ENCODE results near the gene ZBTB16. TPM values are rescaled to one million over a fixed set of nuclear protein-coding genes. Genes with fewer than 3 reads are reported as not detected.

The ZBTB16 gene, protein sequence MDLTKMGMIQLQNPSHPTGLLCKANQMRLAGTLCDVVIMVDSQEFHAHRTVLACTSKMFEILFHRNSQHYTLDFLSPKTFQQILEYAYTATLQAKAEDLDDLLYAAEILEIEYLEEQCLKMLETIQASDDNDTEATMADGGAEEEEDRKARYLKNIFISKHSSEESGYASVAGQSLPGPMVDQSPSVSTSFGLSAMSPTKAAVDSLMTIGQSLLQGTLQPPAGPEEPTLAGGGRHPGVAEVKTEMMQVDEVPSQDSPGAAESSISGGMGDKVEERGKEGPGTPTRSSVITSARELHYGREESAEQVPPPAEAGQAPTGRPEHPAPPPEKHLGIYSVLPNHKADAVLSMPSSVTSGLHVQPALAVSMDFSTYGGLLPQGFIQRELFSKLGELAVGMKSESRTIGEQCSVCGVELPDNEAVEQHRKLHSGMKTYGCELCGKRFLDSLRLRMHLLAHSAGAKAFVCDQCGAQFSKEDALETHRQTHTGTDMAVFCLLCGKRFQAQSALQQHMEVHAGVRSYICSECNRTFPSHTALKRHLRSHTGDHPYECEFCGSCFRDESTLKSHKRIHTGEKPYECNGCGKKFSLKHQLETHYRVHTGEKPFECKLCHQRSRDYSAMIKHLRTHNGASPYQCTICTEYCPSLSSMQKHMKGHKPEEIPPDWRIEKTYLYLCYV
- total RNA-seq (2014; rRNA removed; shearing (Covaris generic)): not detected in 2 replicates

DNA sequence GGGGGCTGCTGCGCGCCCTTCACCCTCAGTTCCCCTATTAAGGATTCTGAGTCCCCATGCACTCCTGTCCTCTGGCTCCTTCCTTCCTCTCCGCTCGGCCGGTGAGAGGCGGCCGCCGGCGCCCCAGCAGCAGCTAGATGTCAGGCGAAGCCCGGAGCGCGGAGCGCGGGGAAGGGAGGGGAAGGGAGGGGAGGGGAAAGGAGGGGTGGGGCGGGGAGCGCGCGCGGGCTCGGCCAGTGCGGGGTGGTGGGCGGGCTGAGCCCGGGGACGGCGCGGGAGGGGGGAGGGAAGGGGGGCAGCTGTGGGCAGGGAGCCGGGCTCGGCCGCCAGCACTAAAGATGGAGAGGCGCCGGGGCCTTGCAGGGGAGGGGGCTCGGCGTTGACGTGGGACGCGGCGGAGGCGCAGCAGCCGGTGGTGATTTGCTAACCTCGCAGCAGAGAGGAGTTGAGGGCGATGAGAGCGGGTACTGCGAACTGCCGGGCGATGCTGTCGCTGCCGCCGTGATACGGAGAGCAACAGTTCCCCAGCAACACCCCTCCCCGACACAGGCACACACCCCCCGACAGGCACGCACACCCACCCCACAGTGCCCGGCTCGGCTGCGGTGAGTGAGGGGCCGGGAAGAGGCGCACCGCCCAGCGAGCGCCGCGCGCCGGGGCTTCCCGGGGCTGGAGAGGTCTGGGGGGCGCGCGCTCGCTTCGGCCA, at the start of gene ZBTB16:
TSS of gene ZBTB16 (plus strand) at position 434 of the 706 bp plus-strand sequence. CDS start 3,590 bp downstream, outside the sequence.
- DNase-seq (ENCODE audit: low spot score): no peak

DNA sequence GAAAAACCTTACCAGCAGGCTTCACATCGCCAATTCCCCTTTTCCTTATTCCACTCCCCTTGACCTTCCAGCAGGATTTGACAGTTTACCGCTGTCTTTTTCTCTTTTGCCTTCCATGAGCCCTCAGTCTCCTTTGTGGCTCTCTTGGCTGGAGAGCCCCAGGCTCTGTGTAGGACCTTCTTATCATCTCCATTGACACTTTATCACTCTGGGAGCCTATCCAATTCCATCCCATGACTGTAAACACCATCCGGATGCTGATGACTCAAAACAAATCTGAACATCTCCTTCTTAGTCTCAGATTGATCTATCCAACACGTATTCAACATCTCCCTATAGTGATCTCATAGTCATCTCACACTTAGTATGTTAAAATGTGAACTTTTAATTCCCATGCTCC, 48.6 kb upstream of the ZBTB16 start:
- DNase-seq (ENCODE audit: low spot score): no peak

DNA sequence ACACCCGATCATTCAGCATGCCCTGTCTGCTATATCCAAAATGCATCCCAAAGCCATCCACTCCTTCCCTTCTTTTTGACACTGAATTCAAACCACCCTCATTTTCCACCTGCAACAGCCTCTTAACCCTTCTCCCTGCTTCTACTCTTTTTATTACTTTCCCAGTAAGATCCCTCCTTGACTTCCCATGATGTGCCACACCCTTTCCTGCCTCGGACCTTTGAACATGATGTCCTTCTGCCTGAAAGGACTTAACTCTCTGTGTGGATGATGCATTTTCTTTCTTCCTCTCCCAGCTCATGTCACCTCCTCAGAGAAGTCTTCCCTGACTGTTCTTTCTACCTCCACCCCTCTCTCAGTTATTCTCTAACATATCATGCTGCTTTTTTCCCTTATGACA, 48.1 kb upstream of the ZBTB16 start:
- no peak for DNase-seq (ENCODE audit: low spot score)

DNA sequence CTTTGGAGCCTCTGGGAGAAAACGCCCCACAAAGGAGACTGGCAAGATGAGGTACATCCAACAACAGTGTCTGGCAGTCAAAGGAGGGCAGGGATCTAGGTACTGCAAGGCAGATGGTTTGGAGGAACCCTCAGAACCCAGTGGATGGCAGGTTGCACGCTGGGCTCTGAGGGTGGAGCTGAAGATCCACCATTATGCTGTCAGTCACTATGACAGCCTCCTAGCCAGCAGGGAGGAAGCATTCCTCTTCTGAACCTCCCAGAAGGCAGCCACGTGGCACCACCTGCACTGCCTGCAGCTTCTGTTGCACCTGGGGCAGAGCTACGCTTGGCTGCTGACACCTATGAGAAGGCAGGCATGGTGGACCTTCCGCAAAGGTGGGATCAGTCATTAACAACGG, 44.4 kb upstream of the ZBTB16 start:
- no peak for DNase-seq (ENCODE audit: low spot score)

DNA sequence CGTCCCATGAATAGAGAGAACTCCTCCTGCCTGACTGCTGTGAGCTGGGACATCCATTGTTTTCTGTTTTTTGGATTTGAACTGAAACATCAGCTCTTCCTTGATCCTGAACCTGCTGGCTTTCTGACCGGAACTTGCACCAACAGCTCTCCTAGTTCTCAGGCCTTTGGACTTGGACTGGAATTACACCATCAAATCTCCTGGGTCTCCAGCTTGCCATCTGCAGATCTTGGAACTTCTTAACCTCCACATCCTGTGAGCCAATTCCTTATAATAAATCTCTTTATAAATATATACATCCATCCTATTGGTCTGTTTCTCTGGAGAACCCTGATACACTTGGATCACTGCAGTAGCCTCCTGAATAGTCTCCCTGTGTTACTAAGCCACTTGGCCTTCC, 42.5 kb upstream of the ZBTB16 start:
- no peak for DNase-seq (ENCODE audit: low spot score)

DNA sequence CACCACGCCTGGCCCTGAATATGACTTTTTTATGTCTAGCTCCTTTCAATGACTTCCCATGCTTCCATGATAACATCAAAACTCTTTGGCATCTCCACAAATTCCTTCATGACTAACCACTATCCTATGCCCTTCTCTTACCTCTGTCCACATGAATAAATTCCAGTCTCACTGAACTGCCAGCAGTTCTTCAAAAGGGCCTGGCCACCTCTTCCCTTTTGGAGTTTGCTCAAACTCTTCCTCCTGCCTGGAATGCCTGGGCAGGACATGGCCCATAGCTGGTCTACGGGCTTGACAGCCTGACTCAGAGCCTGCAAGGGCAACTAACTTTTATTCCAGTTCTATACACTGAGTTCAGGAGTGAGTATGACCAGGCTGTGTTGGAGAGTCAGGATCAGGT, 41.8 kb upstream of the ZBTB16 start:
- DNase-seq (ENCODE audit: low spot score): no peak

DNA sequence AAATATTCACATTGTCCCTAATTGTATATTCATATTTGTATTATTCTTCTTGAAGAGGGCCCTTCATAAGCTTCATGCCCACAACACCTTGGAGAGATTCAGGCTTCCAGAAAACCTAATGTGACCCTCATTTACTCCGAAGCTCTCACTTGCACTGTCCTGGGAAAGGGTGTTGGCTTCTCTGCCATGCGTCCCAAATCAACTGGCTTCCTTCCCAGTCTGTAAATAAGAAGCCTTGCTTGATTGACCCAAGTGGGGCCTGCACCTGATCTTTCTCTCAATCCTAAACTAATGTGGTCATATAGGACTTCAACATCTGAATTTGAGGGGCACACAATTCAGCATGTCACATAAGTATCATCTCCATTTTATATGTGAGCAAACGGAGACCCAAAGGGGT, 40.5 kb upstream of the ZBTB16 start:
- DNase-seq (ENCODE audit: low spot score): no peak

DNA sequence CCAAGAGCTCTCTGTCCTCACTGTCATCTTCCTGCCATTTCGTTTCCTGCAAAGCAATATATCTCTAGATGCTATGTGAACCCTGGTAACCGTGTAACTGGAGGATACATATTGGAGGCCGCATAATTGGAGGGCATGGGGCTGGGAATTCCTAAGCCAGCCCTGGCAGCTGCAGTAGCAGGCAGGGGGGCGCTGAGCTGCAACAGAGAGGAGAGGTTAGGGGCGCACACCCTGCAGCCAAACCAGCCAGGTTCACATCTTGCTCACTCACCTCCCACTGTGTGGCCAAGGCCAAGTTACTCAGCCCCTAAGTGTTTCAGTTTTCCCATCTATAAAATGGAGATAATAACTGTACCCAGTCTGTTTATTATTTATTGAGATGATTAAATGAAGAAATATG, 39.9 kb upstream of the ZBTB16 start:
- no peak for DNase-seq (ENCODE audit: low spot score)

DNA sequence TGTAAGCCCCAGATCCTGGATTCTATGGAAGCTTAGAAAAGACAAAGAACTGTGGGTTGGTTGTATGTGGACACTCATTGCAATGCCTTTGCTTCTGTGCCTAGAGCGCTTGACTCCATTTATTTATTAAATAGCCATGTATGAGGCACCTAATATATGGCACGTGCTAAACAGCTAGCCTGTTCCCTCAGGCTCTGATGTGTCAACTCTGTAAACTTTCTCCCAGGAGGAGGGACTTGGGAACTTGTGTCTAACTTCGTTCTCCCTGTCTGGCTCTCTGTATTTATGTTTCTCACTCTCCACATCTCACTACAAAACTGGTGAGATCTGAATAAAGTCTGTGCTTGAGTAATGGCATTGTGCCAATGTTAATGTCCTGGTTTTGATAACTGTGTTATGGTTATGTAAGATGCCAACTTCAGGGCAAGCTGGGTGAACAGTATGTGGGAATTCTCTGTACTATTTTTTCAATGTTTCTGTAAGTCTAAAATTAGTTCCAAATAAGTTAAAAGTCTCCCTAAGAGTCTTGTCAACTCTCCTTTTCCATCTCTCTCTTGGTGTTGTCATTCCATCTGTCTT, 34.1 kb upstream of the ZBTB16 start:
- no peak for DNase-seq (ENCODE audit: low spot score)

DNA sequence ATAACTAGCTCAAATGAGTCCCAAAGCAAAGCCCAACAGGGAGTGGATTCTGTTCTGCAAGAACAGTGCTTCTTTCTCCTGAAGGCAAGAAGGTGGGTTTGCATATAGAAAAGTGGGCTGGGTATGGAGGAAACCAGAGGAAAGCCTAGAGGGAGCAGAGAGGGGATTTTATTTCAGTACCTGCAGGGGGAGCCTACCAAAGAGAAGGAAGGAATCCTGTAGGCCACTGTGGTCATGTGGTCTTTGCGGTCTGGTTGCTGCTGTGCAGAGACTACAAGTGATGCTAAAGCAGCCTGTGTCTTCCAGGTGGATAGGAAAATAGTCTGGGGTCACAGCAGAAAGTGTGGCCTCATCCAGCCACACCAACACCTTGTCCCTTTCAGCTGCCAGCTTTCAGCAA, 33.2 kb upstream of the ZBTB16 start:
- peak; percentile 5 for DNase-seq (ENCODE audit: low spot score)

DNA sequence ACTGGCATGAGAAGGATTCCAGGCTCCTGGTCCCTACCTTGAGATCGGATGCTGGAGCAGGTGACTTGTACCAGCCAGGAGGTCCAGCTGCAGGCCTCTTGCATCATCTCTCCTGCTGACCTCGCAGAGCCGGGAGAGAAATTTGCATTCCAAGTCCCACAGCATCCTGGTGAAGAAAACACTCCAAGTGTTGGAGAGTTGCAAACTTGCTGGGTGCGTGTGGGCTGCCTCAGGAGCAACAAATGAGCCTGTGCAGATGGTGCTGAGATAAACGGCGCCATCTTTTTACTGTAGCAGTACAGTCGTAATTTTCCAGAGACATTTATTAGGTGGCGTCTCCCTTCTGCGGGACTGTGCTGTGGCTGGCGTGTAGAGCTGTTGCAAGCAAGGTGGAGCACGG, 32.1 kb upstream of the ZBTB16 start:
- DNase-seq (ENCODE audit: low spot score): no peak

DNA sequence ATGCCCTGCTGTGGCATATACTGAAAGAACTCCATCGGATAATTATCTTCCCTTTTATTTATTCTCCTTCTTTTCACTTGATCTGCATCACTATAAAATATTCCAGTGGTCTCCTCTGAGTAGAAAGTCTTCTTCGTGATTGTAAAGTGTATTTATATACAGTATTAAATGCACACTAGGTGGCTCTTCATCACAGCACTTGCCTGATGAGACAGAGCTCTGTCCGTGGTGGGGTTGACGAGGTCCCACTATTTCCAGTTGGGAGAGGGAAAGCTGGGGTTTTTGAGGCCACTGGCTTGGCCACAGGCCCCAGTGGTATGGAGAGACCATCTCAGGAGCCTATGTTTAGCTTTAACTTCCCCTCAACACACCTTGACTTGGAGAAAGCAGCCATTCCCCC, 31.6 kb upstream of the ZBTB16 start:
- DNase-seq (ENCODE audit: low spot score): no peak

DNA sequence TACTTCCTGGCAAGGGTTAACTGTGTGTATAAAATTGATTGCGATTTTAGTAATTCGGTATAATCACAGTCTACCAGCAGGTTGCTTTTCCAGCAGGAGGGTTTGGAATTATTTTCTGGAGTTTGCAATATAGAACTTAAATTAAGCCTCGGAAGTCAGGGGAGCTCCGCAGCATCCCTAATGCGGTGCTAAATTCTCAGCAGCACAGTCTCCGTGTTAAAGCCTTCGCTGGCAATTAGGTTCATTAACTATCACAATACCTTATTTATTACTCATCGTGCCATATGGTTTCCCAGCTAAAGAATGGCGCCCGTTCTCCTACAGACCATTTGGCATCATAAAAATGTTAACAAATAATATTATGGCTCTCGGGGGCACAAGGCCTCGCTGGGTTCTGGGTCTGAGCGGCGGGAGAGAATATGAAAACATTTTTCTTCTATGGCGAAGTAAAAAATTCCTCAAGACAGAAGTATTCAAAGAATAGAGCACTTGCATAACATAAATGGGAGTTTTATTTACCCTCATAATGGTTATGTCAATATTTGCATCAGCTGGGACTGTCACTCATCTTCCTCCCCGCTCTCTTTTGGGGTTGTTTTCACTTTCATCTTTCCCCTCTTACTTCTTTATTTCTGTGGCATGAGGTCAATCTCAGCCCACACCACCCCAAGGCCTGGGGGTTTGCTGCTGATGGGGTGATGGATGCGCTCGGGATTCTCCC, 28.1 kb upstream of the ZBTB16 start:
- no peak for DNase-seq (ENCODE audit: low spot score)

DNA sequence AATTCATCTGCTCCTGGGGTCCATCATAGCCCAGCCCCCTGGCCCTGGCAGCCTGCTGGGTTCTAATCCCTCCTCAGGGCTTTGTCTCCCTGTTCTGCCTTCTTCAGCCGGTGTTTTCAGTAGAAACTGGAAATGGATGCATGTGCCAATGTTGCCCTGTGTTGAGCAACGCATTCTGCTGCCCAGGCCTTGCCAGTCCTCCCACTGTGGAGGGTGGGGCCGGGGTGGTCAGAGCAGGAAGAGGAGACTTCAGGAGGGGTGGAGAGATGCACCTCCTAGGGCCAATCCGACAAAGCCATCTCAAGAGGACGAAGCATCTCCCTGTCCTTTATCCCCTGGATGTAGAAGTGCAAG, 27.6 kb upstream of the ZBTB16 start:
- no peak for DNase-seq (ENCODE audit: low spot score)

DNA sequence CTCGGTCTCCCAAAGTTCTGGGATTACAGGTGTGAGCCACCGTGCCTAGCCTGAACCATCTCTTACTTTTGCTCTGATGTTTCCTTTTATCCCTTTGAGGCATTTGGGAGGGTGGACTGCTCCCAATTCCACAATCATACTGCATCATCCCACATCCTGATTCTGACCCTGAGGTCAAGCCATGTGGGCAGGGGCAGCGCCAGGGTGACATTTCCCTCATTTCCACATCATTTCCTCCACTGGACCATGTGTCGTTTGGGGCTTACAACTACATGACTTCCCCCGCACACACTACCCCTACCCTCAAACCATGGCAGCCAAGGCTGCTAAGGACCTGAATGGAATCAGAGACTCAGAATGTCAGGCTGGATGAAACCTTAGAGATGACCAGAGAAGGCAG, 26.4 kb upstream of the ZBTB16 start:
- DNase-seq (ENCODE audit: low spot score): no peak

DNA sequence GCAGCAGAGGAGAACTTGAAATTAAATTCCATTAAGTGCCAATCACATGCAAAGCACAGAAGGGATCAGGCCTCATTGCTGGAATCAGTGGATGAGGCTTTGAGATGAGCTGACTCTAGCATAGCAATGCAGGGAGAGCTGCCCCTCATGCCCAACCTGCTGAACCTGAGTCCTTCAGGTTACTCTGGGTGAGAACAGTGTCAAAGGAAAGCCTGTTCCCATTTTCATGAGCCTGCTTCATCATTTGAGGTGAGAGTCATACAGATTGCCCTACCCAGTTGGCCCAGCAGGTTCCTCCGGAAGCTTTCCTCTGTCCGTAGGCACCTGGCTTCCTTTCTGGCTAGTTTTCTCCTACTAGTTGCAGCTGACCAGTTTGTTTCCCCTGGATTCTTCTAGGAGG, 25.9 kb upstream of the ZBTB16 start:
- DNase-seq (ENCODE audit: low spot score): no peak

DNA sequence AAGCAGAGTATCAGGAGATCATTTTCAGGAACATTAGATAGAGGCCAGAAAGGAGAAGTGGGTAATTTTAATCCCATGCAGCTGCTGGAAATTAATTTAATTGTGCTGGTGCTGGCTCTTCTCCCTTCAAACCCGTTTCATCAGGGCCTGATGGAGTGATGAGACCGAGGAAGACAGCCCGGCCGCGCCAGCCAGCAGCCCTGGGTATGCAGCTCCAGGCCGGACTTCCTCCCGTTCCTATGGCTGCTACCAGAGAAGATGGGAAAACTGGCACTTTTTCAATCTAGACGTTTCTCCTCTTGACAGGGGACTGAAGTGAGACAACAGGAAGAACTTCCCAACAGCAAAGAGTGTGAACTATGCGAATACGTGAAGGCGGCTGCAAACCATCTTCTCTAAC, 24.6 kb upstream of the ZBTB16 start:
- no peak for DNase-seq (ENCODE audit: low spot score)

DNA sequence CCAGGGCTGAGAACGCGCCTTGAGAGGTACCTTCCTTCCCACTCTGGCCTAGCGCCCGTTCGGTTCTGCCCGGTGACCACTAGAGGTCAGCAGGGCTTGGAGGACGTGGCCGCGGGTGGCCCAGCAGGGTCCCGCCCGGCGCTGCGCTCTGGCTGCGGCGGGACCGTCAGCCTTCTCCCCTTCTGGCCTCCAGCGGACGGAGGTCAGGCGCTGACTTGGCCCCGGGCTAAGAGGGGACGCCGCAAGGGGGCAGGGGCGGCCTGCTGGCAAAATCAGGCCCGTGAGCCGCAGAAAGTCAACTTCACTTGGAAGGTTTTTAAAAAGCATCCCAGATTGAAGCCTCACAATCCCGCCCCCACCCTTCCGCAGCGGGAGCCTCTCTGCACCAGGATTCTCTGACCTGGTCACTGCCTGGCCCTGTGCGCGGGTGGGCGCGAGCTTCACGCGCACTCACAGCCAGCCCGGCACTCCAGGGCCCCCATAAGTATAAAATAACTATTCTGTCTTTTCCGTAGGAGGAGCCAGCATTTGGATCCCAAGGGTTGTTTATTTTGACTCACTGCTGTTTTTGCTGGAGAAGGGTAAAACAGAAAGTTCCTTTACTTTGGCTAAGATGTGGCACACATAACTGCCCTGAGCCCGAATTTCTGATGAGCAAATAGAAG, 23.2 kb upstream of the ZBTB16 start:
- DNase-seq (ENCODE audit: low spot score): peak; percentile 32

DNA sequence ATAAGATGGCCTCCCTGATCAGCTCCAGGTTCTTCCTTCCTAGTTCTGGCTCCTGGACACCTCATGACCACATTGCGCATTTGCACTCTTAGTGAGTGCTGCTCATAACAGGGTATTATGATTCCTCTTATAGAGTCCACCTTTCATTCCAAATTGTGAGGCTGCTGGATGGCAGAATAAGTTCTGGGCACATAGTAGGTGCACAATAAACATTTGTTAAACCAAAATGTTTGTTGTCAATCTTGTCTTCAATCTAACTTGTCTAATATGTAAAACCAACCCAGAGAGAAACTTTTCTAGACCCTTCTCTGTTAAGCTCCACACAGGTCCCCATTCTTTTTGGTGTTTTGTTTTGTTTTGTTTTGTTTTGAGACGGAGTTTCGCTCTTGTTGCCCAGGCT, 22.6 kb upstream of the ZBTB16 start:
- no peak for DNase-seq (ENCODE audit: low spot score)

DNA sequence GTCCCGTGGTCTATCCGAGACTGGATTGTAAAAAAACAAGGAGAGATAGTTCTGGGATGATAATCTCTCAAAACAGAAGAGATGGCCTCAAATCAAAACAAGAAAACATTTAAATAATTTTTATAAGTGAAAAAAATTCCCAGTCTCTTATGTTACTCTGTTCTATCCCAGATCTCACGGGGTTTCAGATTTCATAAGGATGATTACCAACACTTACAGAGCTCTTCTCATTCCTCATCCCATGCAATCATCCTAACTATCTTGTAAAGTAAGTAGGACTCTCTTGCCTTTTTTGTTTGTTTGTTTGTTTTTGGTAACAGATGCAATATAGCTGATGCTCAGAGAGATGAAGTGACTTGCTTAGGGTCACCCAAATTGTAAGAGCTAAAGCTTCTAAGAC, 20.0 kb upstream of the ZBTB16 start:
- DNase-seq (ENCODE audit: low spot score): no peak

DNA sequence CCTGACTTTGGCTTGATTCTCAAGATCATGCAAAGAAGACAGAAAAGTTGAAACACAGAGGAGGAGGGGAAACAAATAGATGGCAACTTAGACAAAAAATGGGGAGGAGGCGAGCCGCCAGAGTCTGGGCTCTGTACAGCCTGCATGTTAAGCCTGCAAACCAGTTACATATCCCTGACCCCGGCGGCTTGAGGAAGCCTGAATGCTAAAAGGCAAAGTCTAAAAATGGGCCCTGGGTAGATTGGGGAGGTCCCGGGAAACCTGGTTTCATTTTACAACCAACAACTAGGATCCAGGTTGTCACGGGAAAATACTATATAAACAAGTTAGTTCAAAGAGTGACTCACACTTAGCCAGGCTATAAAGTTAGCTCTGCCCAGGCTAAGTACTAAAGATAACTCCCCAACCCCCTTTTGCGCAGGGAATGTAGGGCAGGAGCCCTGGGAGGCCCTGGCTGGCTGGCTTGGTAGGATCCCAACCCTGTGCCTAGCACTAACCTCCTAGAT, 18.8 kb upstream of the ZBTB16 start:
- DNase-seq (ENCODE audit: low spot score): peak; percentile 41

All from A172 (cell line).